ENCODE results near the gene ARHGEF33. TPM values are rescaled to one million over a fixed set of nuclear protein-coding genes. Genes with fewer than 3 reads are reported as not detected.

The ARHGEF33 gene
- total and polyA plus RNA-seq, 2 experiments from 2014 or later: 0.10 to 1.8 TPM

GRCh38 chr2:38875576-38876367, 13.9 kb upstream of the ARHGEF33 start, which contains the start of the genes DHX57 and MORN2:
TSS of gene DHX57 (minus strand) at chr2:38875934. CDS start at chr2:38868405, 7,529 bp downstream.
TSS of gene MORN2 (plus strand) at chr2:38875976.
- ATAC-seq (peak; percentile 99), DNase-seq (ENCODE audit: low spot score) (peak; percentile 92)
- H3K4me3 Mint-ChIP-seq: peak within 1 kb of the TSS; percentile 94
- Histone ChIP-seq H3F3A (replicated peaks; ENCODE audit: low read depth) (no peaks in the 10 kb centered on the region; the same call in 1 of the 2 replicates), H2AFZ (peak within 1 kb of the TSS; percentile 99), H3K4me3 (peak within 1 kb of the TSS; percentile 94), H4K20me1 (replicated peaks; ENCODE audit: insufficient read depth) (no peaks in the 10 kb centered on the region), H3K4me2 (peak within 1 kb of the TSS; percentile 96), H3K4me1 (ENCODE audit: insufficient read depth) (peaks cover 8% of the 10 kb centered on the region), H3K27ac (ENCODE audit: low read depth) (no peak within 1 kb of the TSS; the same call in 1 of the 2 replicates), H3K9me2 (ENCODE audit: insufficient read depth) (no peaks in the 10 kb centered on the region), H3K36me3 (ENCODE audit: insufficient read depth) (no peaks in the 10 kb centered on the region), H3K79me2 (replicated peaks; ENCODE audit: insufficient read depth) (peaks cover 46% of the 10 kb centered on the region), H3K27me3 (ENCODE audit: insufficient read depth) (no peaks in the 10 kb centered on the region)
- H3K36me3 Mint-ChIP-seq (ENCODE audit: low read depth): peaks cover 3% of the 10 kb centered on the region
- H3K4me1 Mint-ChIP-seq: peaks cover 16% of the 10 kb centered on the region
- H3K9me3 Mint-ChIP-seq: peaks cover 2% of the 10 kb centered on the region; the same call in 1 of the 3 replicates
- TF ChIP-seq ZNF114 (CRISPR knock-in tag; IDR thresholded peaks at IDR 0.05) (no peak), POLR2AphosphoS5 (IDR thresholded peaks at IDR 0.05; ENCODE audit: low read depth) (peak; percentile 77), CTCF (conservative IDR thresholded peaks at IDR 0.05; ENCODE audit: low read depth in 2 of 2) (no peak), NANOG (IDR thresholded peaks at IDR 0.05; ENCODE audit: borderline replicate concordance) (no peak), JUNB (IDR thresholded peaks at IDR 0.05; ENCODE audit: unreplicated experiment) (no peak), ZNF462 (CRISPR knock-in tag; IDR thresholded peaks at IDR 0.05) (no peak), ETS1 (IDR thresholded peaks at IDR 0.05) (peak; percentile 59; the same call in 1 of the 2 replicates), CREB1 (CRISPR knock-in tag; IDR thresholded peaks at IDR 0.05; ENCODE audit: low read depth) (peak; percentile 73), EZH2 (IDR thresholded peaks at IDR 0.05; ENCODE audit: low read depth, unreplicated experiment) (no peak), REST (IDR thresholded peaks at IDR 0.05; ENCODE audit: unreplicated experiment) (peak; percentile 37), EZH2phosphoT487 (IDR thresholded peaks at IDR 0.05; ENCODE audit: unreplicated experiment) (no peak), ZNF331 (CRISPR knock-in tag; IDR thresholded peaks at IDR 0.05; ENCODE audit: low read depth) (no peak), STAT1 (IDR thresholded peaks at IDR 0.05; ENCODE audit: unreplicated experiment) (no peak)
- H3K27me3 Mint-ChIP-seq (ENCODE audit: insufficient read depth, low read depth, poor library complexity): peaks cover 2% of the 10 kb centered on the region
- H3K27ac Mint-ChIP-seq: peak within 1 kb of the TSS; percentile 86

All from GM23338 (cell line).